Measurements from ENCODE around the gene HELZ. TPM values are rescaled to one million over a fixed set of nuclear protein-coding genes. Genes with fewer than 3 reads are reported as not detected.

Gene HELZ
- total and polyA plus RNA-seq, 4 donors: 5.5 to 175 (median 27.8) TPM

- ATAC-seq (ENCODE audit: insufficient read depth, low FRiP score): no peak
- no peak for DNase-seq
- Histone ChIP-seq H3K9ac (ENCODE audit: insufficient read depth in 1 of 2, low read length in 2 of 2) (no peak overlapping the region), H3K4me1 (ENCODE audit: control insufficient read depth in 5 of 5, insufficient read depth in 5 of 5, low read length in 5 of 5) (no peaks in the 10 kb centered on the region), H3K27me3 (ENCODE audit: control insufficient read depth in 3 of 3, insufficient read depth in 3 of 3, low read length in 2 of 3) (no peaks in the 10 kb centered on the region), H3K4me3 (no peak overlapping the region), H3K36me3 (ENCODE audit: control insufficient read depth in 4 of 4, insufficient read depth in 4 of 4, low read length in 4 of 4) (peaks cover 0 to 19% (median 10%) of the 10 kb centered on the region in 4 donors), H3K27ac (ENCODE audit: low read depth in 1 of 2, low read length in 1 of 2) (no peak overlapping the region), H3K9me3 (ENCODE audit: control insufficient read depth in 4 of 4, insufficient read depth in 3 of 4, low read length in 3 of 4) (no peaks in the 10 kb centered on the region)
- no peak for TF ChIP-seq CTCF (IDR thresholded peaks at IDR 0.05; ENCODE audit: control extremely low read depth, extremely low read depth)
- WGBS, 2 donors: 98 to 100% methylated on average over 3 of the region's 3 CpGs
These were observed 156.4 kb downstream of the HELZ start for GRCh38 chr17:67088639-67089038.

GRCh38 chr17:67085406-67085805, 159.6 kb downstream of the HELZ start:
- Histone ChIP-seq H3K27ac (ENCODE audit: low read depth in 1 of 2, low read length in 1 of 2) (no peak overlapping the region), H3K27me3 (ENCODE audit: control insufficient read depth in 3 of 3, insufficient read depth in 3 of 3, low read length in 2 of 3) (no peaks in the 10 kb centered on the region), H3K9ac (ENCODE audit: insufficient read depth in 1 of 2, low read length in 2 of 2) (no peak overlapping the region), H3K36me3 (ENCODE audit: control insufficient read depth in 4 of 4, insufficient read depth in 4 of 4, low read length in 4 of 4) (peaks cover 0 to 16% (median 11%) of the 10 kb centered on the region in 4 donors), H3K4me1 (ENCODE audit: control insufficient read depth in 5 of 5, insufficient read depth in 5 of 5, low read length in 5 of 5) (peaks cover 0 to 8% (median 0%) of the 10 kb centered on the region in 5 donors), H3K9me3 (ENCODE audit: control insufficient read depth in 4 of 4, insufficient read depth in 3 of 4, low read length in 3 of 4) (no peaks in the 10 kb centered on the region), H3K4me3 (no peak overlapping the region)
- TF ChIP-seq CTCF (IDR thresholded peaks at IDR 0.05; ENCODE audit: control extremely low read depth, extremely low read depth): no peak
- ATAC-seq (ENCODE audit: insufficient read depth, low FRiP score) (no peak), DNase-seq (no peak)
- WGBS, 2 donors: 91 to 95% methylated on average over 3 of the region's 3 CpGs

- H3K4me3 ChIP-seq: no peak overlapping the region
- H3K27ac ChIP-seq (ENCODE audit: low read depth in 1 of 2, low read length in 1 of 2): no peak overlapping the region
- DNase-seq (no peak), ATAC-seq (ENCODE audit: insufficient read depth, low FRiP score) (no peak)
- H3K9ac ChIP-seq (ENCODE audit: insufficient read depth in 1 of 2, low read length in 2 of 2): no peak overlapping the region
- no peaks in the 10 kb centered on the region for H3K27me3 ChIP-seq (ENCODE audit: control insufficient read depth in 3 of 3, insufficient read depth in 3 of 3, low read length in 2 of 3)
- no peaks in the 10 kb centered on the region for H3K9me3 ChIP-seq (ENCODE audit: control insufficient read depth in 4 of 4, insufficient read depth in 3 of 4, low read length in 3 of 4)
- TF ChIP-seq CTCF (IDR thresholded peaks at IDR 0.05; ENCODE audit: control extremely low read depth, extremely low read depth): no peak
- WGBS, 2 donors: 57 to 73% methylated on average over 1 of the region's 1 CpG
- H3K36me3 ChIP-seq (ENCODE audit: control insufficient read depth in 4 of 4, insufficient read depth in 4 of 4, low read length in 4 of 4): peaks cover 4 to 14% (median 12%) of the 10 kb centered on the region in 4 donors
- peaks cover 0 to 8% (median 0%) of the 10 kb centered on the region in 5 donors for H3K4me1 ChIP-seq (ENCODE audit: control insufficient read depth in 5 of 5, insufficient read depth in 5 of 5, low read length in 5 of 5)
These were observed 162.9 kb downstream of the HELZ start for GRCh38 chr17:67082107-67082506.

- no peak for DNase-seq
- ATAC-seq (ENCODE audit: insufficient read depth, low FRiP score): no peak
- Histone ChIP-seq H3K4me3 (no peak overlapping the region), H3K36me3 (ENCODE audit: control insufficient read depth in 4 of 4, insufficient read depth in 4 of 4, low read length in 4 of 4) (peaks cover 4 to 9% (median 8%) of the 10 kb centered on the region in 4 donors), H3K27ac (ENCODE audit: low read depth in 1 of 2, low read length in 1 of 2) (no peak overlapping the region), H3K4me1 (ENCODE audit: control insufficient read depth in 5 of 5, insufficient read depth in 5 of 5, low read length in 5 of 5) (peaks cover 0 to 8% (median 0%) of the 10 kb centered on the region in 5 donors), H3K9me3 (ENCODE audit: control insufficient read depth in 4 of 4, insufficient read depth in 3 of 4, low read length in 3 of 4) (no peaks in the 10 kb centered on the region), H3K27me3 (ENCODE audit: control insufficient read depth in 3 of 3, insufficient read depth in 3 of 3, low read length in 2 of 3) (no peaks in the 10 kb centered on the region), H3K9ac (ENCODE audit: insufficient read depth in 1 of 2, low read length in 2 of 2) (no peak overlapping the region)
- no peak for TF ChIP-seq CTCF (IDR thresholded peaks at IDR 0.05; ENCODE audit: control extremely low read depth, extremely low read depth)
- 86 to 89% methylated on average over 2 of the region's 2 CpGs for WGBS, 2 donors
These were observed 164.2 kb downstream of the HELZ start for GRCh38 chr17:67080804-67081203.

All from lung (tissue), 12 donors.